Skeletal muscle cell (primary cell): ENCODE measurements around the gene RBM47.
"Not testable (repeated sequence)": the region's sequence is repeated elsewhere in the genome, so short reads cannot be mapped to it uniquely, and the experiment has no call there.

ENCODE experiments used
- DNase-seq: peaks from one replicate; pipeline ENCODE4 v3.0.0-alpha.2; 2010; ENCODE audit warnings: low read depth
- H3K4me3 ChIP-seq: 2 replicates; pipeline ENCODE4 v1.5.1; 2011; ENCODE audit warnings: low read depth, mild to moderate bottlenecking, control low read depth, low read length, moderate library complexity

Gene RBM47

DNA sequence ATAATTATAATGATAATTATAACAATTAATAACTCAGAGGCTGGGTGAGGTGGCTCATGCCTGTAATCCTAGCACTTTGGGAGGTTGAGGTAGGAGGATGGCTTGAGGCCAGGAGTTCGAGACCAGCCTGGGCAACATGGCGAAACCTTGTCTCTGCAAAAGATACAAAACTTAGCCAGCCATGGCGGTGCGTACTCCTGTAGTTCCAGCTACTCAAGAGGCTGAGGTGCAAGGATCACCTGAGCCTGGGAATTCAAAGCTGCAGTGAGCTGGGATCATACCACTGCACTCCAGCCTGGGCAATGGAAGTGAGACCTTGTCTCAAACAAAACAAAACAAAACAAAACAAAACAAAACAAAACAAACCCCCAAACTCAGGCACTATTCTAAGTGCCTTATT lies 201.8 kb downstream of the RBM47 start:
- H3K4me3 ChIP-seq, DNase-seq: not testable (repeated sequence)

GRCh38 chr4:40427128-40427527 lies 202.5 kb downstream of the RBM47 start:
- no peak overlapping the region for H3K4me3 ChIP-seq
- DNase-seq, result no peak

GRCh38 chr4:40425799-40426574 lies 203.7 kb downstream of the RBM47 start:
- no peak overlapping the region for H3K4me3 ChIP-seq
- DNase-seq, result no peak

DNA sequence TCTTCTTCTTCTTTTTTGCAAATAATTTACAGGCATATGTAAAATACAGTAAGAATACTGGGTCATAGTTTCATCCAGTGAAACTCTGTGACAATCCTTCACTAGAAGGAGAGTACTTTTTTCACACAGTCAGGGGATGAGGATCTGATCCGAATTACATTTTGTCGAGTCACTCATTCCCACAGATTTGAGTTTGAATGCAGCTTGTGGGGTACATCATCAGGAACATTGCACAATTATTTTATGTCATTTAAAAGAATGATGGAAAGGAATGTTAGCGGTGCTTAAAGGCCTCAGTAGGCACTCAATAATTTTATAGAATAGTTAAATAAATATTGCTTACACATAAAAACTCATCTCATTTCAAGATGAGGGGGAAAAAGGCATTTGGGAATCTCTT lies 205.9 kb downstream of the RBM47 start:
- peak; percentile 38 for DNase-seq
- no peak overlapping the region for H3K4me3 ChIP-seq

DNA sequence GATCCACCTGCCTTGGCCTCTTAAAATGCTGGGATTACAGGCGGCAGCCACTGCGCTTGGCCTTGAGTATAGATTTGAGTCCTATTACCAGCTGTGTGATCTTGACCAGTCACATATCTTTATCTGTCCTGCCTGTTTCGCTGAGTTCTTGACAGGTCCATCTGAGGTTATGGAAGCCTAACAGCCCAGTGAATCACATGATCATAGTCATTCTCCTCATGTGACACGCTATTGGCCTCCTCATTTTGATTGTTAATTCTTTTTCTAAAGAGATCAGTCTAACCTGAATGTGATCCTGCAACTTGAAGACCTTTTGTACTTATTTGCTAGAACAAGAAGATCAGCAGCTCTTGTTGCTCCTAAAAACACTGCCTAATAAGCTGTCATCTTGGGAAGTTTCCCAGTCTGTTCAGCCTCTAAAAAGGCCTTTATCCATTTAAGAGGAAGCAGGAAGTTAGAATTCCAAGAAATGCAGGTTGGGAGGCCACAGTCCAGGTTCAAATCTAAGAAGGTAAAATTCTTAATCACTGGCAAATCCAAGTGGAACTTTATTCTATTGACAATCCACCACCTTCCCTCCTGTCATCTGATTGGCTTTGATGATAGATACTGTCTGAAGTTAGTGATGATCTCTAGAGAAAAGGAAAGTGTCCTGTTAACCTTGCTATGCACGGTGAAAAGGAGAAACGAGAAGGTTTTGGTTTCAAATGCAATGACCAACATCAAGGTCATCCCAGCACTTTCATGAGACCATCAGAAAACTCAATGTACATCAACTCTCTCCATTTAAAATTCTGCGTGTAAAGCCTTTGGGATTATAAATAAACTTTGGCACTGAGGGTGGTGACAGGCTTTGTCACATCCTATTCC lies 207.6 kb downstream of the RBM47 start:
- H3K4me3 ChIP-seq, result no peak overlapping the region
- no peak for DNase-seq

DNA sequence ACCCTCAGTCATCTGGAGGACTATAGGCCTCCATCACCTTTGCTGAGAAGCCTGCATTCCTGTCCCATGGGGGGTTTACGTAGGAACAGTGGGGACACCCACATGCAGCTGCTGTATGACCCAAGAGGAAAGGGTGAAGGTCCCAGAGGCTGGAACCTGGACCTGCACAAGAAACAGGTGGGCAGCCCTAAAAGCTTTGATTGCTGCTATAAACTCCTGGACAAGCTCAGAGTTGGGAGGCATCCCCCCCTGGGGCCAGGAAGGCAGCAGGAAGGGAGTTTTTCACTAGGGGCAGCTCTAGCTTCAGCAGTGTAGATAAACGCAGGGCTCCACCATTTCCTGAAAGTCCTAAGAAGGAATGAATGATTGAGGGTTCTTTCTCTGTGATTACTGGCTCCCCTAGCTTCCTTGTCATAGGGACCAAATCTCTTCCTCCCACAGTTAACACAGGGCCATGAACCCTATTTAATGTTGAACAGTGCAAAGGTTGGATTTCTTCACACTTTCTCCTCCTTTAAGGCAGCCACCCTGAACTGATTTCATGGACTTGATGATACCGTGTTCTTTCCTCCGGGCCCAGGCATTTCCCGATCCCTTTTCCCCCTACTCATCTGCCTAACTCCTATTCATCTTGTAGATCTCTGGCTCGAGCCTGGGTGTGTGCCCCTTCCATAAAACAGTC lies 210.3 kb downstream of the RBM47 start:
- no peak for DNase-seq
- H3K4me3 ChIP-seq, result no peak overlapping the region

DNA sequence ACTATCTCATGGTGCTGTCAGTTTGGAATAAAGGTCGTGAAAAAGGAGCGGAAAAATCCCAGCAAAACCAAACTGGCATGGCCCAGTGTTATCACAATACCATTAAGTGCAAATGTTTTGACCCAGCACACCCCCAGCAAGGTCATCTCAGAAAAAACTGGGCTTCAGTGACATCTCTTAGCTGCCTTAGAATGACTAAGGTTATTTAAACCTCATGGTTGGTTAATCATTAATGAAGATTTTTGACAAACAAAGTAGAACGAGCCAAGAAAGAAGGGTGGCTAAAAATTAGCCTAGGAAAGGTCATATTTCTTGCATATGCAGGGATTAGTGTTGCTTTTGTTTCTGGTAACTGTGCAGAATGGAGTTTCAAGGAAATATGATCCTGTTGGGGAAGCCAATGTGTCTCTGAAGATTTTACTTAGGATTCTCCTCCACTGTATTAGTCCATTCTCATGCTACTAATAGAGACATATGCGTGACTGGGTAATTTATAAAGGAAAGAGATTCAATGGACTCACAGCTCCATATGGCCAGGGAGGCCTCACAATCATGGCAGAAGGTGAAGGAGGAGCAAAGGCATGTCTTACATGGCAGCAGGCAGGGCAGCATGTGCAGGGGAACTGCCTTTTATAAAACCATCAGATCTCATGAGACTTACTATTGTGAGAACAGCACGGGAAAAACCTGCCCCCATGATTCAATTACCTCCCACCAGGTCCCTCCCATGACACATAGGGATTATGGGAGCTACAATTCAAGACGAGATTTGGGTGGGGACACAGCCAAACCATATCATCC lies 211.0 kb downstream of the RBM47 start:
- no peak overlapping the region for H3K4me3 ChIP-seq
- no peak for DNase-seq

DNA sequence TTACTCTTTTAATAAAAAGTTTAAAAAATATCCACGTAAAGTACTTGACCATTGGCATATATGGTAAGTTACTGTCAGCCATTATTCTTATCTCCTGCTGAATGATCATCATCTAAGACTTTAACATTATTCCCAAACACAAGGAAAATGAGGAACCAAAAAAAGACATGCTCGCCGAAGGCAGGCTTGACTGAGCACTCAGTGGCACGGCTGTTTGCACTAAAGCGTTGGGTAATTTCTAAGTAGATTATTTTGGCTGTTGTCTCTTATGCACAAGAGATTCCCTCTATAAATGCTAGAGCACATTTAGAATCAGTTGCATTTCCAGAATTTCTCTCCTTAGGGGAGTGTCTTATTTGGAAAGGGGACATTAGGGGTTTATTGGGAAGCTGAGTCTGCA lies 211.7 kb downstream of the RBM47 start:
- H3K4me3 ChIP-seq, result no peak overlapping the region
- no peak for DNase-seq

- no peak for DNase-seq
- no peak overlapping the region for H3K4me3 ChIP-seq
Measured at GRCh38 chr4:40414673-40415072, 215.0 kb downstream of the RBM47 start.

DNA sequence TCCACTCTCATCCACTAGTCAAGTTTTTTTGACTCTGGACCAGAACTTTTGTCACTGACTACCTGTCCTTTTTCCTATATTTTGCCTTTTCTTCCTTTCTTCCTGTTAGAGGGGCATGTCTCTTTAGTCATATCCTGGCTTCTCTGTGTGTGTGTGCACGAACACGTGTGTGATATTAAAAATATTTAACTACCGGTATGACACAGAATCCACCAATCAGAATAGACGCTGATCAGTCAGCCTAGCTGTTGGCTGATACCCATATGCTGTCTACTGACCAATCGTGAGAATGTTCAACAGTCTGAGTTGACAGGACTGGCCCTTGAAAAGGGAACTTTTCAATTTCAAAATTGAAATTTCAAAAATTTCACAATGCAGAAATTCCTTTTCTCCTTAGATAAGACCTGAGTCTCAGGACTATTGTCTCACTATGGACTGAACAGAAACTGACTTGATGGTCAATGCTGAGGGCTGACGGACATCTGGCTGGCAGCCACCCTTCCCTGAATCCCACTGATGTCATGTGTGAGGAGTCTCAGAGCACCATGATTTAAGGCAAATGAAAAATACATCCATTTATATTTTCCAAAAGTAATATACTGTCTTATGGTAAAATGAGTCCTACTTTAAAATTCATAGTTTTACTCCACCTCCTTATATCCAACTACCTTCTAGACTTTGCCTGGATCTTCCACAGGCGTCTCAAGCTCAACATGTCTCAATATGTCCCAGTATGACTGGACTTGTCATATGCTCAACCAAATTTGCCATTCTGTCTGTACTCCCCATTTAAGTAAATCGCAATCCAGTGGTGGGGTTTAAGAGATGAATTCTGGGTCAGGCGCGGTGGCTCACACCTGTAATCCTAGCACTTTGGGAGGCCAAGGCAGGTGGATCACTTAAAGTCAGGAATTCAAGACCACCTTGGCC lies 216.5 kb downstream of the RBM47 start:
- no peak for DNase-seq
- no peak overlapping the region for H3K4me3 ChIP-seq

- no peak for DNase-seq
- no peak overlapping the region for H3K4me3 ChIP-seq
Measured at GRCh38 chr4:40412388-40412787, 217.3 kb downstream of the RBM47 start.

- no peak overlapping the region for H3K4me3 ChIP-seq
- no peak for DNase-seq
Measured at GRCh38 chr4:40409835-40410234, 219.8 kb downstream of the RBM47 start.

GRCh38 chr4:40407468-40407867 lies 222.2 kb downstream of the RBM47 start:
- not testable (repeated sequence) for DNase-seq

DNA sequence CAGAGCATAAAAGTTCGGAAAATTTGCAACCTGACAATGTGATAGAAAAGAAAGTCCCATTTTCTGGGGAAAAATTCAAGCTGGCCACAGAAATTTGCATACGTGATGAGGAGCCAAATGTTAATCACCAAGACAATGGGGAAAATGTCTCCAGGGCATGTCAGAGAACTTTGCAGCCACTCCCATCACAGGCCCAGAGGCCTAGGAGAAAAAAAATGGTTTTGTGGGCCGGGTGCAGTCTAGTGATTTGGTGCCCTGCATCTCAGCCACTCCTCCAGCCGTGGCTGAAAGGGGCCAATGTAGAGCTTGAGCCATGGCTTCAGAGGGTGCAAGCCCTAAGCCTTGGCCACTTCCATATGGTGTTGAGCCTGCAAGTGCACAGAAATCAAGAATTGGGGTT lies 223.3 kb downstream of the RBM47 start:
- DNase-seq, result no peak
- H3K4me3 ChIP-seq, result no peak overlapping the region

More at GRCh38 chr4:40407468-40407867, 222.2 kb downstream of the RBM47 start:
- not testable (repeated sequence) for H3K4me3 ChIP-seq

GRCh38 chr4:40405193-40405592 lies 224.5 kb downstream of the RBM47 start:
- no peak overlapping the region for H3K4me3 ChIP-seq
- DNase-seq, result no peak

GRCh38 chr4:40403081-40403480 lies 226.6 kb downstream of the RBM47 start:
- DNase-seq, result no peak

GRCh38 chr4:40402556-40402955 lies 227.1 kb downstream of the RBM47 start:
- H3K4me3 ChIP-seq, result no peak overlapping the region
- no peak for DNase-seq

More at GRCh38 chr4:40403081-40403480, 226.6 kb downstream of the RBM47 start:
- H3K4me3 ChIP-seq, result no peak overlapping the region

DNA sequence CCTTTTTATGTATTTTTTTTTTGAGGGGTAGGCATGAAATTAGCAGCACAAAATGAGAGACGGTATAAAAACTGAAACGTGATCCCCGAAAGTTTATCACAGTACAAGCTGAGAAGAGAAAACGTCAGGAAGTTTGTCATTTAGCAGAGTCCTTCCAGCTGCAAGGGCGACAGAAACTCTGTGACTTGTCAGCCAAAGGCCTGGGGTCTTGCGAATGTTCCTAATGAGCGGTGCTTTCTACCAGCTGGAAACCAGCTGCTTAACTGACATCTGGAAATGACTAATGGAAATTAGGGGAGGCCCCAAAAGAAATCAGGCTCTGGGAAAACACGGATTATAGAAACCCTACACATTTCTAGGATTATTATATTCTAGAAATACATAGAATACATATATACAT lies 228.0 kb downstream of the RBM47 start:
- H3K4me3 ChIP-seq, result no peak overlapping the region
- DNase-seq, result no peak
